Suprapubic skin (tissue), 4 donors: ENCODE results near the gene KAT2B.
"Not testable (repeated sequence)": the region's sequence is repeated elsewhere in the genome, so short reads cannot be mapped to it uniquely, and the experiment has no call there.

ENCODE experiments used
- CTCF ChIP-seq, 2 donors: fragments of 200-600 bp in 1 of 2; fragments of 450-650 bp in 1 of 2; sonication (generic) in 1 of 2; IDR thresholded peaks; one replicate each; pipeline ENCODE4 v1.5.1; 2016 to 2019; ENCODE audit warnings: antibody characterized with exemption in 2 of 2, mild to moderate bottlenecking in 1 of 2, moderate library complexity in 1 of 2
- EP300 ChIP-seq: sonication (generic); formaldehyde crosslinking; IDR thresholded peaks from one replicate; pipeline ENCODE4 v1.6.1; 2017; ENCODE audit warnings: antibody characterized with exemption
- POLR2A ChIP-seq, 2 donors: fragments of 450-650 bp; IDR thresholded peaks; one replicate each; pipeline ENCODE4 v1.6.1; 2017; ENCODE audit warnings: antibody characterized with exemption in 2 of 2, mild to moderate bottlenecking in 2 of 2, moderate library complexity in 2 of 2
- POLR2AphosphoS5 ChIP-seq, 3 donors: sonication (generic); formaldehyde crosslinking; IDR thresholded peaks; one replicate each; pipeline ENCODE4 v1.6.1; 2017; ENCODE audit warnings: antibody characterized with exemption in 3 of 3

GRCh38 chr3:20045141-20045540 is 4.9 kb downstream of the KAT2B start:
- not testable (repeated sequence) for TF ChIP-seq POLR2AphosphoS5 (IDR thresholded peaks at IDR 0.05); POLR2A (IDR thresholded peaks at IDR 0.05); CTCF (IDR thresholded peaks at IDR 0.05); EP300
